Measurements from ENCODE around the gene GIPC1. TPM values are rescaled to one million over a fixed set of nuclear protein-coding genes. Genes with fewer than 3 reads are reported as not detected.

GIPC1 gene
- total RNA-seq, 4 donors from 2014 or later = 61.8 to 122 (median 113) TPM

GRCh38 chr19:14487370-14488125 lies 8.4 kb downstream of the GIPC1 start:
- TF ChIP-seq EP300 (IDR thresholded peaks at IDR 0.05) (no peak), POLR2A (IDR thresholded peaks at IDR 0.05) (no peak), CTCF (IDR thresholded peaks at IDR 0.05) (no peak)
- no peak for DNase-seq (ENCODE audit: low spot score in 2 of 2)
- H3K27me3 ChIP-seq = no peaks in the 10 kb centered on the region
- peaks cover 0 to 93% (median 0%) of the 10 kb centered on the region in 3 donors for H3K36me3 ChIP-seq
- no peak overlapping the region for H3K27ac ChIP-seq
- no peaks in the 10 kb centered on the region for H3K9me3 ChIP-seq
- no peak overlapping the region for H3K4me3 ChIP-seq
- 91 to 92% methylated on average over 16 of the region's 16 CpGs for WGBS, 2 donors
- H3K4me1 ChIP-seq = no peaks in the 10 kb centered on the region

- Histone ChIP-seq H3K4me3 (no peak overlapping the region), H3K9me3 (no peaks in the 10 kb centered on the region), H3K27me3 (no peaks in the 10 kb centered on the region), H3K27ac (no peak overlapping the region), H3K4me1 (peaks cover 0 to 9% (median 0%) of the 10 kb centered on the region in 4 donors), H3K36me3 (peaks cover 0 to 95% (median 4%) of the 10 kb centered on the region in 3 donors)
- TF ChIP-seq CTCF (IDR thresholded peaks at IDR 0.05) (no peak), POLR2A (IDR thresholded peaks at IDR 0.05) (no peak), EP300 (IDR thresholded peaks at IDR 0.05) (no peak)
- whole genome bisulfite sequencing, 2 donors = 89 to 93% methylated on average over 14 to 15 of the region's 18 CpGs
- no peak for DNase-seq (ENCODE audit: low spot score in 2 of 2)
Measured at GRCh38 chr19:14482172-14482941, 13.6 kb downstream of the GIPC1 start.

GRCh38 chr19:14480700-14481079 lies 15.2 kb downstream of the GIPC1 start:
- no peak for TF ChIP-seq EP300 (IDR thresholded peaks at IDR 0.05)
- TF ChIP-seq POLR2A (IDR thresholded peaks at IDR 0.05) = no peak
- TF ChIP-seq CTCF (IDR thresholded peaks at IDR 0.05) = no peak
- peaks cover 0 to 26% (median under 1%) of the 10 kb centered on the region in 4 donors for H3K4me1 ChIP-seq
- peaks cover 0 to 6% of the 10 kb centered on the region in 2 donors for H3K27me3 ChIP-seq
- peaks cover 0 to 84% (median 4%) of the 10 kb centered on the region in 3 donors for H3K36me3 ChIP-seq
- no peak overlapping the region for H3K4me3 ChIP-seq
- no peaks in the 10 kb centered on the region for H3K9me3 ChIP-seq
- DNase-seq (ENCODE audit: low spot score in 2 of 2) = no peak
- 74 to 81% methylated on average over 5 of the region's 5 CpGs for WGBS, 2 donors
- H3K27ac ChIP-seq = no peak overlapping the region

GRCh38 chr19:14479975-14480699 lies 15.8 kb downstream of the GIPC1 start:
- Histone ChIP-seq H3K36me3 (peaks cover 0 to 81% (median 4%) of the 10 kb centered on the region in 3 donors), H3K27me3 (peaks cover 0 to 11% of the 10 kb centered on the region in 2 donors), H3K9me3 (no peaks in the 10 kb centered on the region), H3K27ac (peak overlapping the region in 1 of 4 donors; percentile 26), H3K4me1 (peaks cover 0 to 31% (median 6%) of the 10 kb centered on the region in 4 donors), H3K4me3 (no peak overlapping the region)
- 51 to 62% methylated on average over 32 to 42 of the region's 43 CpGs for WGBS, 2 donors
- no peak for TF ChIP-seq POLR2A (IDR thresholded peaks at IDR 0.05)
- no peak for TF ChIP-seq EP300 (IDR thresholded peaks at IDR 0.05)
- TF ChIP-seq CTCF (IDR thresholded peaks at IDR 0.05) = peak; percentile 71 to 86 (median 85)
- no peak for DNase-seq (ENCODE audit: low spot score in 2 of 2)

Measured in tibial nerve (tissue), 4 donors.